T-cell (primary cell): ENCODE data around the gene C1GALT1C1L. TPM values are rescaled to one million over a fixed set of nuclear protein-coding genes. Genes with fewer than 3 reads are reported as not detected.
A peak's percentile ranks its signal among the peaks of the same experiment; 100 is the strongest.
"Not testable (repeated sequence)": the region's sequence is repeated elsewhere in the genome, so short reads cannot be mapped to it uniquely, and the experiment has no call there.

ENCODE experiments used
- ATAC-seq, 4 experiments: fragments of 200-7000 bp in 3 of 4; fragments of 150-1000 bp in 1 of 4; cut with Tn5 transposase; replicated peaks in 1 of 4; 1 replicate in 3 of 4; 2 replicates in 1 of 4; pipeline ENCODE4 v1.10.0; 2021; ENCODE audit warnings: moderate library complexity in 3 of 4, mild to moderate bottlenecking in 2 of 4, moderate number of reproducible peaks in 1 of 4
- CTCF ChIA-PET, 2 donors: fragments of 300-600 bp; sonication (Branson Sonifier 250); formaldehyde crosslinking; loops; one replicate each; lab custom pipeline; 2022; ENCODE audit warnings: antibody characterized with exemption in 2 of 2; lab: Charles Lee
- POLR2A ChIA-PET, 2 donors: fragments of 300-600 bp; sonication (Branson Sonifier 250); formaldehyde crosslinking; loops; one replicate each; lab custom pipeline; 2022; ENCODE audit warnings: antibody characterized with exemption in 2 of 2; lab: Charles Lee
- DNase-seq, 35 experiments: peaks; one replicate each; pipeline versions ENCODE4 v3.0.0 to v3.0.0-alpha.2; 2013 to 2023
- H3K27ac ChIP-seq: one replicate; pipeline ENCODE4 v1.5.1; 2013; ENCODE audit warnings: low read length
- H3K27me3 ChIP-seq, 2 experiments: replicated peaks in 1 of 2; 1 replicate in 1 of 2; 2 replicates in 1 of 2; pipeline versions ENCODE4 v1.6.1 to v1.7.0; 2013; ENCODE audit warnings: low read length in 1 of 2, mixed read lengths in 1 of 2; ENCODE audit not compliant: control insufficient read depth in 2 of 2, insufficient read depth in 2 of 2; ENCODE audit errors: extremely low read depth in 1 of 2
- H3K36me3 ChIP-seq, 2 donors: 1 replicate in 1 of 2; 2 replicates in 1 of 2; pipeline versions ENCODE4 v1.6.1 to v1.7.0; 2013; ENCODE audit warnings: low read length in 1 of 2; ENCODE audit not compliant: control insufficient read depth in 2 of 2, insufficient read depth in 1 of 2; ENCODE audit errors: extremely low read depth in 1 of 2
- H3K4me1 ChIP-seq, 2 experiments: 1 replicate in 1 of 2; 2 replicates in 1 of 2; pipeline versions ENCODE4 v1.6.1 to v1.7.0; 2013; ENCODE audit warnings: low read length in 2 of 2, mixed read lengths in 1 of 2; ENCODE audit not compliant: insufficient read depth in 2 of 2, control insufficient read depth in 1 of 2; ENCODE audit errors: extremely low read depth in 1 of 2
- H3K4me3 ChIP-seq, 2 donors: 1 replicate in 1 of 2; 2 replicates in 1 of 2; pipeline versions ENCODE4 v1.5.1 to v1.7.0; 2013; ENCODE audit warnings: mild to moderate bottlenecking in 2 of 2, low read length in 1 of 2, moderate library complexity in 1 of 2; ENCODE audit not compliant: control insufficient read depth in 1 of 2; ENCODE audit errors: extremely low read depth in 1 of 2
- H3K9me3 ChIP-seq: 2 replicates; pipeline ENCODE4 v1.7.0; 2013
- H3K27ac Mint-ChIP-seq, 2 donors: one replicate each; pipeline ENCODE4 v1.8.0; 2020 to 2021; ENCODE audit warnings: mild to moderate bottlenecking in 2 of 2, mixed read lengths in 2 of 2
- H3K27me3 Mint-ChIP-seq, 2 donors: one replicate each; pipeline ENCODE4 v1.8.0; 2021 to 2022; ENCODE audit warnings: mixed read lengths in 2 of 2
- H3K36me3 Mint-ChIP-seq: one replicate; pipeline ENCODE4 v1.8.0; 2021; ENCODE audit warnings: mixed read lengths
- H3K4me1 Mint-ChIP-seq, 3 donors: one replicate each; pipeline ENCODE4 v1.8.0; 2020 to 2022; ENCODE audit warnings: mixed read lengths in 3 of 3, mild to moderate bottlenecking in 1 of 3
- H3K4me3 Mint-ChIP-seq, 3 donors: one replicate each; pipeline ENCODE4 v1.8.0; 2020 to 2022; ENCODE audit warnings: mild to moderate bottlenecking in 3 of 3, mixed read lengths in 3 of 3, moderate library complexity in 3 of 3
- H3K9me3 Mint-ChIP-seq, 3 donors: one replicate each; pipeline ENCODE4 v1.8.0; 2020 to 2022; ENCODE audit warnings: mixed read lengths in 3 of 3
- WGBS: methylation state at CpG from one replicate; pipeline ENCODE4 v1.1.5; 2013; ENCODE audit warnings: missing lambda C conversion rate; ENCODE audit not compliant: insufficient coverage; 5-methylcytosine and 5-hydroxymethylcytosine counted together
- total RNA-seq, 35 experiments: library from RNA in 6 of 35; stranded (reverse) in 6 of 35; fragments of 120-200 nt in 1 of 35; gene quantifications; one replicate each; pipeline versions ENCODE4 v1.2.1 to v1.2.4 and lab custom pipeline; 2013 to 2026

The C1GALT1C1L gene
- total RNA-seq, 5 donors from 2014 or later (not counting 1 experiment from before 2014, with no cell fraction given) = not detected

GRCh38 chr2:43642363-43642762, 33.9 kb downstream of the C1GALT1C1L start:
- no peaks in the 10 kb centered on the region for H3K36me3 Mint-ChIP-seq

DNA sequence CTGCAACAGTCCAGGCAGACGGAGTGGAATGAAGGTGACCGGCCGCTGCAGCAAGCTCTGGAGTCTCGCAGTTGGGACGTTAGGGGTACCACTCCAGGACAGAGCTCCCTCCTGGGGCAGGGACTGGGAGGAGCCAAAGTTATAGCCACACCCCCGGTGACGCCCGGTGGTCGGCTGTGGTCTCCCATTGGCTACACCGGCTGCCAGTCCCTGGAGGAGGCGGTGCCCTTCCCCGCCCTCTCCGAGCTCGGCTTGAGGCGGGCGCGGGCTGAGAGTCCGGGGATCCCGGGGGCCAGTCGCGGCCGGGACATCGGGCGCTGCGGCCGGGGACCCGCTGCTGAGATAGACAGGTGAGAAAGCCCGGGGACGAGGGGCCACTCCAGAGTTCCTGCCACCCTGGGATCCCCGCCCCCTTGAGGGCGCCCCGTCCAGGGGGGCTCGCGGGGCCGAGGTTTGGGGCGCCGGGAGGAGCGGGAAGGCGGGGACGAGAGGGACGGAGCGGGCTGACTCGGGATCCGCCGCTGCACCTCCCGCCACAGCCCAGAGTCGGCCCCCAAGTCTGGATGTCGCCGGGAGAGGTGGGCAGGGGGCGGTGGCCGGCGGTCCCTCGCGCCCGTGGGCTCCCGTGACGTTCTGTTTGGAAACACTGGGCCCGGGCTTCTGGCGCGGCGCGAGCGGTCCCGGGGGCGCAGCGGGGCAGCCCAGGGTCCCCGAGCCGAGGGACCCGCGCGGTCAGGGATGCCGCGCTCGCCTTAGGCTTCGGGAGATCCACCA, 39.0 kb downstream of the C1GALT1C1L start, which contains the start of gene PLEKHH2:
TSS of gene PLEKHH2 (plus strand) at position 231 of the 774 bp plus-strand sequence. CDS start 7,414 bp downstream, outside the sequence.
- Histone ChIP-seq H3K36me3 (no peaks in the 10 kb centered on the region), H3K27me3 (peaks cover 0 to 31% of the 10 kb centered on the region in 2 experiments), H3K4me1 (peaks cover 2 to 17% of the 10 kb centered on the region in 2 experiments), H3K27ac (no peak within 1 kb of the TSS), H3K9me3 (no peaks in the 10 kb centered on the region), H3K4me3 (peak within 1 kb of the TSS; percentile 59 to 87)
- ChIA-PET POLR2A (interaction anchor here (0.7 kb wide), 2 partner anchors 22 to 39 kb away, joined by 4 to 6 read pairs; no protein-coding TSS in a partner anchor), CTCF (interaction anchor here in 1 of 2 donors (0.7 to 1.2 kb wide), 4 partner anchors 21 to 87 kb away, joined by 3 to 4 read pairs (median 3); partner anchors contain the start of gene THADA)
- H3K27ac Mint-ChIP-seq = peak within 1 kb of the TSS; percentile 76 to 79
- DNase-seq (peak; percentile 56 to 89 (median 77)), ATAC-seq (peak; percentile 99)
- peak within 1 kb of the TSS; percentile 89 to 92 (median 90) for H3K4me3 Mint-ChIP-seq
- peaks cover 13 to 31% of the 10 kb centered on the region in 2 donors for H3K27me3 Mint-ChIP-seq
- H3K9me3 Mint-ChIP-seq = peaks cover 0 to 5% (median 3%) of the 10 kb centered on the region in 3 donors
- WGBS = 3% methylated on average over 75 of the region's 75 CpGs
- peaks cover 12 to 24% (median 20%) of the 10 kb centered on the region in 3 donors for H3K4me1 Mint-ChIP-seq
- H3K36me3 Mint-ChIP-seq = no peaks in the 10 kb centered on the region

More at GRCh38 chr2:43642363-43642762, 33.9 kb downstream of the C1GALT1C1L start:
- ChIA-PET POLR2A (no interaction called here), CTCF (no interaction called here)
- DNase-seq (no peak), ATAC-seq (no peak)
- Mint-ChIP-seq H3K27me3 (peaks cover 0 to 4% of the 10 kb centered on the region in 2 donors), H3K4me1 (peaks cover 3 to 8% (median 6%) of the 10 kb centered on the region in 3 donors), H3K9me3 (peaks cover 0 to 5% (median 3%) of the 10 kb centered on the region in 3 donors), H3K4me3 (no peak overlapping the region), H3K27ac (no peak overlapping the region)
- Histone ChIP-seq H3K36me3 (no peaks in the 10 kb centered on the region), H3K4me3 (no peak overlapping the region), H3K4me1 (peaks cover 0 to 6% of the 10 kb centered on the region in 2 experiments), H3K9me3 (no peaks in the 10 kb centered on the region), H3K27me3 (peaks cover 0 to 6% of the 10 kb centered on the region in 2 experiments), H3K27ac (no peak overlapping the region)
- WGBS = 14% methylated on average over 1 of the region's 2 CpGs

GRCh38 chr2:43636621-43637020, 39.6 kb downstream of the C1GALT1C1L start:
- Mint-ChIP-seq H3K9me3 (peaks cover 0 to 5% (median 3%) of the 10 kb centered on the region in 3 donors), H3K4me1 (peaks cover 12 to 24% (median 20%) of the 10 kb centered on the region in 3 donors), H3K36me3 (no peaks in the 10 kb centered on the region), H3K27me3 (peaks cover 18 to 37% of the 10 kb centered on the region in 2 donors), H3K27ac (peak overlapping the region; percentile 76 to 79), H3K4me3 (peak overlapping the region; percentile 89 to 92 (median 90))
- peaks cover 0 to 31% of the 10 kb centered on the region in 2 experiments for H3K27me3 ChIP-seq
- no peak overlapping the region for H3K27ac ChIP-seq
- 0% methylated on average over 6 of the region's 10 CpGs for WGBS
- ChIA-PET POLR2A (interaction anchor here (0.6 to 0.7 kb wide), 4 partner anchors 14 to 41 kb away, joined by 3 to 6 read pairs (median 4); partner anchors contain the start of gene THADA (in 1 of the 2)), CTCF (interaction anchor here in 1 of 2 donors (0.7 to 1.2 kb wide), 4 partner anchors 22 to 88 kb away, joined by 3 to 4 read pairs (median 3); partner anchors contain the start of gene THADA)
- no peaks in the 10 kb centered on the region for H3K36me3 ChIP-seq
- ATAC-seq = peak; percentile 60 to 73 (median 70)
- no peaks in the 10 kb centered on the region for H3K9me3 ChIP-seq
- peaks cover 2 to 17% of the 10 kb centered on the region in 2 experiments for H3K4me1 ChIP-seq
- peak overlapping the region; percentile 59 to 87 for H3K4me3 ChIP-seq
- DNase-seq = peak in 27 of 35 experiments; percentile 3 to 56 (median 16)

DNA sequence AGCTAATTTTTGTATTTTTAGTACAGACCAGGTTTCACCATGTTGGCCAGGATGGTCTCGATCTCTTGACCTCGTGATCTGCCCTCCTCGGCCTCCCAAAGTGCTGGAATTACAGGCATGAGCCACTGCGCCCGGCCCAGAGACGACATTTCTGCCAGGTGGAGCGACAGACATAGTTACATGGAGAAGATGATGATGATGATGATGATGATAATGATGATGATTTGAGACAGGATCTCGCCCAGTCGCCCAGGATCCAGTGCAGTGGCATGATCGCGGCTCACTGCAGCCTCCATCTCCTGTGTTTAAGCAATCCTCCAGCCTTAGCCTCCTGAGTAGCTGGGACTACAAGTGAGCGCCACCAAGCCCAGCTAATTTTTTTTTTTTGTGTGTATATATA, 40.1 kb downstream of the C1GALT1C1L start:
- Mint-ChIP-seq H3K27me3 (peaks cover 22 to 37% of the 10 kb centered on the region in 2 donors), H3K4me1 (peaks cover 12 to 24% (median 20%) of the 10 kb centered on the region in 3 donors), H3K4me3 (peak overlapping the region; percentile 28 to 90 (median 60))
- H3K9me3 Mint-ChIP-seq, H3K27ac ChIP-seq, H3K4me3 ChIP-seq, ATAC-seq, DNase-seq, H3K9me3 ChIP-seq, H3K36me3 Mint-ChIP-seq, H3K27ac Mint-ChIP-seq, H3K36me3 ChIP-seq: not testable (repeated sequence)
- Histone ChIP-seq H3K27me3 (peaks cover 0 to 31% of the 10 kb centered on the region in 2 experiments), H3K4me1 (peaks cover 2 to 17% of the 10 kb centered on the region in 2 experiments)
- CTCF ChIA-PET = interaction anchor here in 1 of 2 donors (0.7 kb wide), 2 partner anchors 22 to 88 kb away, joined by 3 read pairs; no protein-coding TSS in a partner anchor
- 96% methylated on average over 8 of the region's 12 CpGs for WGBS
- POLR2A ChIA-PET = interaction anchor here (0.6 to 0.7 kb wide), 5 partner anchors 13 to 567 kb away, joined by 3 to 6 read pairs (median 4); partner anchors contain the start of gene THADA (in 1 of the 2)

DNA sequence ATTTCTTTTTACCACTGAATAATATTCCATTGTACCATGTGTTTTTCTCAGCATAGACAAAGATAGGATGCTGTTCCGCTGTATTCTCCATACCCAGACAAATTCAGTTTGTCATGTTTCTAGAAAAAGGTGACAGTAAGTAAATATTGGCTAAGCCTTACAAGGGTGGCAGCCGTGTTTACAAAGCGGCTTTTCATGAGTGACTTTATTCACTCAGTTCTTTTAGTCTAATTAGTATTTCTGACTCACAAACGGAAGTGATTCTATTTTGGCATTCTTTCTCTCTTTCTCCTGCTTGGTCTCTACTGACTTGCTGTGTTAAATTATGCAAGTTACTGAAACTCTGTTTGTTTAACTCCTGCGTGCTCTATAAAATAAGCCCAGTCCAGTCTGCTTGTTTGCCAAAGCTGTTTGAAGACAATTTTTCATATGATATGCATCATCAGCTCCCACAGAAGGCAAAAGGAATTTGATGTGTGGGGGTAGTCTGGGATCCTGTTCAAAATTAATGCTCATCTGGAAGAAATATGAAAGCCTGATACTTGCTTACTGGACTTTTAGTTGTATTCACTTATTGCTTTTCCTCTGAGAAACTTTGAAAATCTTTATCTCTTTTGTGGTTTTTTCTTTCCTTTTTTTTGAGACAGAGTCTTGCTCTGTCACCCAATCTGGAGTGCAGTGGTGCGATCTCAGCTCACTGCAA, 41.5 kb downstream of the C1GALT1C1L start:
- no peak overlapping the region for H3K4me3 ChIP-seq
- DNase-seq = no peak
- ATAC-seq = no peak
- no peaks in the 10 kb centered on the region for H3K9me3 ChIP-seq
- Mint-ChIP-seq H3K36me3 (no peaks in the 10 kb centered on the region), H3K9me3 (peaks cover 0 to 5% (median 3%) of the 10 kb centered on the region in 3 donors), H3K27me3 (peaks cover 29 to 37% of the 10 kb centered on the region in 2 donors), H3K27ac (no peak overlapping the region), H3K4me1 (peaks cover 12 to 24% (median 20%) of the 10 kb centered on the region in 3 donors), H3K4me3 (no peak overlapping the region)
- H3K36me3 ChIP-seq = no peaks in the 10 kb centered on the region
- ChIA-PET POLR2A (interaction anchor here in 1 of 2 donors (0.7 kb wide), 1 partner anchor 12 kb away, joined by 5 read pairs; no protein-coding TSS in a partner anchor), CTCF (interaction anchor here in 1 of 2 donors (0.8 kb wide), 1 partner anchor 26 kb away, joined by 3 read pairs; no protein-coding TSS in a partner anchor)
- WGBS = 43% methylated on average over 1 of the region's 6 CpGs
- no peak overlapping the region for H3K27ac ChIP-seq
- H3K27me3 ChIP-seq = peaks cover 3 to 31% of the 10 kb centered on the region in 2 experiments
- H3K4me1 ChIP-seq = peaks cover 2 to 17% of the 10 kb centered on the region in 2 experiments
